ENCODE data around the gene JAK1.

DNA sequence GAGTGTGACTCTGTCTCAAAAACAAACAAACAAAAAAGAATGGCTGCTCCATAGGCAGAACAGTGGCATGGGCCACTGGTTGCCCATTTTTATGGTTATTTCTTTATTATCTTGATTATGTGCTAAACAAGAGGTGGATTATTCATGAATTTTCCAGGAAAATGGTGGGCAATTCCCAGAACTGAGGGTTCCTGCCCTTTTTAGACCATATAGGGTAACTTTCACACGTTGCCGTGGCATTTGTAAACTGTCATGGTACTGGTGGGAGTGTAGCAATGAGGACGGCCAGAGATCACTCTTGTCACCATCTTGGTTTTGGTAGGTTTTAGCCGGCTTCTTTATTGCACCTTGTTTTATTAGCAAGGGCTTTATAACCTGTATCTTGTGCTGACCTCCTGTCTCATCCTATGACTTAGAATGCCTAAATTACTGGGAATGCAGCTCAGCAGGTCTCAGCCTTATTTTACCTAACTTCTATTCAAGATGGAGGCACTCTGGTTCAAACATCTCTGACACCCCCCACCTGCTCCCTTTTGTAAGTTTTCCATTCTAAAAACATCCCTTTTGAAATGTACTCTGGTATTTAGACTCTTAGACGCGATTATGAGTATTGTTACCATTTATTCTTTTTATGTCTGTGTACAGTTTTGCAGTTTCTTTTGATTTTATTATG, 164.4 kb downstream of the JAK1 start:
- TF ChIP-seq ZNF384 (IDR thresholded peaks at IDR 0.05; ENCODE audit: borderline replicate concordance, low read depth, low read length) (no peak), ESRRA (IDR thresholded peaks at IDR 0.05; ENCODE audit: low read length) (no peak), BRCA1 (IDR thresholded peaks at IDR 0.05; ENCODE audit: low read depth, low read length) (no peak), CREM (IDR thresholded peaks at IDR 0.05; ENCODE audit: low read depth) (no peak), JUNB (IDR thresholded peaks at IDR 0.05) (no peak), EP300 (IDR thresholded peaks at IDR 0.05; ENCODE audit: borderline replicate concordance in 1 of 2, control insufficient read depth in 1 of 2, low read depth in 2 of 2, low read length in 2 of 2) (no peak), SMC3 (IDR thresholded peaks at IDR 0.05; ENCODE audit: borderline replicate concordance, low read length) (no peak)
- TF ChIP-seq, protein P1, sequence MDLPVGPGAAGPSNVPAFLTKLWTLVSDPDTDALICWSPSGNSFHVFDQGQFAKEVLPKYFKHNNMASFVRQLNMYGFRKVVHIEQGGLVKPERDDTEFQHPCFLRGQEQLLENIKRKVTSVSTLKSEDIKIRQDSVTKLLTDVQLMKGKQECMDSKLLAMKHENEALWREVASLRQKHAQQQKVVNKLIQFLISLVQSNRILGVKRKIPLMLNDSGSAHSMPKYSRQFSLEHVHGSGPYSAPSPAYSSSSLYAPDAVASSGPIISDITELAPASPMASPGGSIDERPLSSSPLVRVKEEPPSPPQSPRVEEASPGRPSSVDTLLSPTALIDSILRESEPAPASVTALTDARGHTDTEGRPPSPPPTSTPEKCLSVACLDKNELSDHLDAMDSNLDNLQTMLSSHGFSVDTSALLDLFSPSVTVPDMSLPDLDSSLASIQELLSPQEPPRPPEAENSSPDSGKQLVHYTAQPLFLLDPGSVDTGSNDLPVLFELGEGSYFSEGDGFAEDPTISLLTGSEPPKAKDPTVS (IDR thresholded peaks at IDR 0.05; ENCODE audit: low read depth, low read length): no peak
- TF ChIP-seq, protein P2, sequence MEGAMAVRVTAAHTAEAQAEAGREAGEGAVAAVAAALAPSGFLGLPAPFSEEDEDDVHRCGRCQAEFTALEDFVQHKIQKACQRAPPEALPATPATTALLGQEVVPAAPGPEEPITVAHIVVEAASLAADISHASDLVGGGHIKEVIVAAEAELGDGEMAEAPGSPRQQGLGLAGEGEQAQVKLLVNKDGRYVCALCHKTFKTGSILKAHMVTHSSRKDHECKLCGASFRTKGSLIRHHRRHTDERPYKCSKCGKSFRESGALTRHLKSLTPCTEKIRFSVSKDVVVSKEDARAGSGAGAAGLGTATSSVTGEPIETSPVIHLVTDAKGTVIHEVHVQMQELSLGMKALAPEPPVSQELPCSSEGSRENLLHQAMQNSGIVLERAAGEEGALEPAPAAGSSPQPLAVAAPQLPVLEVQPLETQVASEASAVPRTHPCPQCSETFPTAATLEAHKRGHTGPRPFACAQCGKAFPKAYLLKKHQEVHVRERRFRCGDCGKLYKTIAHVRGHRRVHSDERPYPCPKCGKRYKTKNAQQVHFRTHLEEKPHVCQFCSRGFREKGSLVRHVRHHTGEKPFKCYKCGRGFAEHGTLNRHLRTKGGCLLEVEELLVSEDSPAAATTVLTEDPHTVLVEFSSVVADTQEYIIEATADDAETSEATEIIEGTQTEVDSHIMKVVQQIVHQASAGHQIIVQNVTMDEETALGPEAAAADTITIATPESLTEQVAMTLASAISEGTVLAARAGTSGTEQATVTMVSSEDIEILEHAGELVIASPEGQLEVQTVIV (IDR thresholded peaks at IDR 0.05; ENCODE audit: borderline replicate concordance, partially characterized antibody): no peak
- TF ChIP-seq, protein P3, sequence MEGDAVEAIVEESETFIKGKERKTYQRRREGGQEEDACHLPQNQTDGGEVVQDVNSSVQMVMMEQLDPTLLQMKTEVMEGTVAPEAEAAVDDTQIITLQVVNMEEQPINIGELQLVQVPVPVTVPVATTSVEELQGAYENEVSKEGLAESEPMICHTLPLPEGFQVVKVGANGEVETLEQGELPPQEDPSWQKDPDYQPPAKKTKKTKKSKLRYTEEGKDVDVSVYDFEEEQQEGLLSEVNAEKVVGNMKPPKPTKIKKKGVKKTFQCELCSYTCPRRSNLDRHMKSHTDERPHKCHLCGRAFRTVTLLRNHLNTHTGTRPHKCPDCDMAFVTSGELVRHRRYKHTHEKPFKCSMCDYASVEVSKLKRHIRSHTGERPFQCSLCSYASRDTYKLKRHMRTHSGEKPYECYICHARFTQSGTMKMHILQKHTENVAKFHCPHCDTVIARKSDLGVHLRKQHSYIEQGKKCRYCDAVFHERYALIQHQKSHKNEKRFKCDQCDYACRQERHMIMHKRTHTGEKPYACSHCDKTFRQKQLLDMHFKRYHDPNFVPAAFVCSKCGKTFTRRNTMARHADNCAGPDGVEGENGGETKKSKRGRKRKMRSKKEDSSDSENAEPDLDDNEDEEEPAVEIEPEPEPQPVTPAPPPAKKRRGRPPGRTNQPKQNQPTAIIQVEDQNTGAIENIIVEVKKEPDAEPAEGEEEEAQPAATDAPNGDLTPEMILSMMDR (IDR thresholded peaks at IDR 0.05 in 2 of 3, conservative IDR thresholded peaks at IDR 0.05 in 1 of 3; ENCODE audit: control insufficient read depth in 2 of 3, extremely low read depth in 1 of 3, insufficient read depth in 1 of 3, low read depth in 3 of 3, low read length in 3 of 3): no peak
